GM21360 (cell line): ENCODE measurements around the gene AMFR.

ENCODE experiments used
- ATAC-seq: cut with Tn5 transposase; IDR thresholded peaks from one replicate; pipeline ENCODE4 v1.9.1; 2021; ENCODE audit warnings: mild to moderate bottlenecking, moderate library complexity; ENCODE audit not compliant: unreplicated experiment

AMFR gene

DNA sequence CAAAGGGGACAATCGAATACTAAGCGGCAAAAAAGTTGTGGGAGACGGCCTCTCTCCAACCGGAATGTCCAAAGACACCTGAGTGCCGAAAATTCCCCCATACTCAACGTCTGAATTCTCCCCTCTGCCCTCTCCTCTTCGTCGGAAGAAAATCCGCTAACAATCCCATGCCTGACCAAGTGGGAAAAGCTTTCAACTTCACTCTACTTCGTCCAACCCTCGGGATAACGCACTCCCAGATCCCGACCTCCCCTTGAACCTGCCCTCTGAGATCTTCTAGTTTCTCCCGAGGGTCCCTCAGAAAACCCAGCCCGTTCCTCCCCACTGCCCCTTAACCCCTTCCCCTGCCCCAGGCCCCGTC, 961 bp downstream of the AMFR start:
- no peak for ATAC-seq

GRCh38 chr16:56423584-56424403, 1.6 kb downstream of the AMFR start:
- ATAC-seq, result no peak

DNA sequence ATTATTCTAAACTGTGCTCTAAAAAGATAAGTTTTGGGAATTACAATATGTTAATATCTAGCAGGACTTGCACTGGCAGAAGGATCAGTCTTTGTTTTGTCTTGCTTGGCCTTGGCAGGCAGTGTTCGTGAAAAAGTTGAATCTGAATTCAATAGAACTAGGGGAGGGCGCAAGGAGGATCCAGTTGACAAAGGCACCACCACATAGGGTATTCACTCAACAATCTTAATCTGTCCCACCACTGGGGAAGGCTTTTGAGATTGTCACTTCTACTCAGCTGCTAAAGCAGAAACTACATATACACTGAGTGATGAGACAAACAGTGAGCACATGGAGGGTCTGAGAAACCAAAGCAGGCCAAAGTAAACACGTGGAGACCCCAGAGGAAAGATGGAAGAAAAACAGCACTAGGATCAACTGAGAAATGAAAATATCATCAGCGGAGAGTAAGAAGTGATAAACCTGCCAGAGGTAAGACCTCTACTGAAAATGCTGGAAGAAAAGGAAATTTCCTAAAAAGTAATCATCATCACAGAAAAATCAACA, 2.4 kb downstream of the AMFR start:
- no peak for ATAC-seq

GRCh38 chr16:56421976-56422669, 3.2 kb downstream of the AMFR start:
- no peak for ATAC-seq

DNA sequence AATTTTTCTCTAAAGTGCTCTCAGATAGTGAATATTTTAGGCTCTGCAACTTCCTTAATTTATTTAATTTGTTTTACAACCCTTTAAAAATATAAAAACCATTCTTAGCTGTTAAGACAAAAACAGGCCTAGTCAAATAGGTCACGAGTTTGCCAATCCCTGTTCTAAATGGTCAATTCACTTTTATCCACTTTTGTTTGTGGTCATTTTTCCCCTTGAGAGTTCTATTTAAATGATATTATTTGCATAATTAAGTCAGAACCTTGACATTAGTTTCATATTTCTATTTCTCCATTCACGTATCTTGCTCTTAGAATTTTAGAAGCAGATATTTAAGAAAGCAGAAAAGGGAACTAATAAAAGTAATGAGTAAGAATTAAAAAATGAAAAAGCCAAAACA, 4.0 kb downstream of the AMFR start:
- ATAC-seq, result no peak

GRCh38 chr16:56420613-56421012, 4.7 kb downstream of the AMFR start:
- no peak for ATAC-seq

DNA sequence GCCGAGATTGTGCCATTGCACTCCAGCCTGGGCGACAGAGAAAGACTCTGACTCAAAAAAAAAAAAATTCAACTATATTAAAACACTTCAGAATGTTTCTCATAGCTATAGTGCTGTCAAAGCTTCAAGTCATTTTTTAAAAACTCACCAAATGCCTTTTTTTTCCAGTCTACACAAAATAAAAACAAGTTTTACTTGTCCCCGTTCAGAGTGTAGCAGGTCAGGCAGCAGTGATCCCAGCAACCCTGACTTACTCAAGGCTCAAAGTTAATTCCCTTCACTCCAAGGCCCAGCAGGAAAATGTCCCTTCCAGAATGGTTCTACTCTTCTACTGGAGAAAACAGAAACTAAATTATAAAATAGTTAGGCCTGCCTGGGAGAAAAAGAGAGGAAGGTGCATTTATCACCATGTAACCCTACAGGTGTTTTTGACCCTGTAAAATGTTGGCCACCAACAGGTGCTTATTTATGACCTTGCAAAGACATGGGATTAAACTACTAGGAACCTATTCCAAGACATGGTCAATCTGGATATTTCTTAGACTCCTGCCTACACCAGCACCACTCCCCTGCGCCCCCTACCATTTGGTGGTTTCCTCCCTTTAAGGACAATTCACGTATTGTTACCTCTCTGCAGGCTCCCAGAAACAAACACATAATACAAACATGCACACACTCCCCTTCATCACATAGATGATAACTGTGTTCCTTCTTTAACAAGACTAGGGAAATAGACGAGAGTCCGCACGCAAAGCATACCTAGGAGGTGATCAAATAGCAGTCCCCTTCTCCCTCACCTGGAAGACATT, 5.4 kb downstream of the AMFR start:
- ATAC-seq, result no peak

GRCh38 chr16:56417138-56417537, 8.2 kb downstream of the AMFR start:
- ATAC-seq, result no peak

DNA sequence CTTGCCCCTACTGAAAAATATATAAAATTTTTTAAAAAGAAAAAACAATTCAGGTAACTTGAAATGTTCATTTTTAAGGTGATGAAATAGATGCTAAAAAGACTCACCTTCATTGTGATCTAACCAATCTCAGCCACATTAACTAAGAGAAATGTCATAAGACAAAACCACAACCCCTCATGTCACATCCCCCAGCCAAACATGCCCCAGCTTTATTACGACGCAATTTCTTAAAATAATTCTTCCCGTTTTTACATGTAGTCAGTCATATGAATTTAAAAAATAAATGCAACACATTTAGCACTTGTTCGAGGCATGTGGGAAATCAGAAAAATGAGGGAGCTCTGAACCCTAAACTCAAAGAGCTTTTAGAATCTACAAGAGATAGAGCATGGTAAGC, 9.5 kb downstream of the AMFR start:
- no peak for ATAC-seq

DNA sequence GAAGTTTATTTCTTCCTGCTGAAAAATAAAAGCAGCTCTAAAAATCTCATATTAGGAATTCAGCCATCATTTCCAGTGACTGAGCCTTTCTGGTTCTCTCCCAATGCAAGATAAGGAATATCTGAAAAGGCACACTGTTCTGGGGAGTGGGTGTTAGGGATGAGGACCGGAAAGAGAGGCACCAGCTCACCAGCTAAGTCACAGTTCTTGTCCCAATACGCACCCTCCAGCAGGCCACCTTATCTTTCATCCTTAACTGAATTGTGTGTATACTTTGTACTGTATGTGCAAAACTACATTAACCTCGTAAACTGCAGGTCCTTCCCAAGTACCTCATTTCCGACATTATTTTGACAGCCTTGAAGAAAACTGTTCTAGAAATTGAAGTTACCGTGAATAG, 11.0 kb downstream of the AMFR start:
- no peak for ATAC-seq

- no peak for ATAC-seq
Measured at GRCh38 chr16:56413381-56413780, 12.0 kb downstream of the AMFR start.

GRCh38 chr16:56411624-56412023, 13.7 kb downstream of the AMFR start:
- no peak for ATAC-seq

DNA sequence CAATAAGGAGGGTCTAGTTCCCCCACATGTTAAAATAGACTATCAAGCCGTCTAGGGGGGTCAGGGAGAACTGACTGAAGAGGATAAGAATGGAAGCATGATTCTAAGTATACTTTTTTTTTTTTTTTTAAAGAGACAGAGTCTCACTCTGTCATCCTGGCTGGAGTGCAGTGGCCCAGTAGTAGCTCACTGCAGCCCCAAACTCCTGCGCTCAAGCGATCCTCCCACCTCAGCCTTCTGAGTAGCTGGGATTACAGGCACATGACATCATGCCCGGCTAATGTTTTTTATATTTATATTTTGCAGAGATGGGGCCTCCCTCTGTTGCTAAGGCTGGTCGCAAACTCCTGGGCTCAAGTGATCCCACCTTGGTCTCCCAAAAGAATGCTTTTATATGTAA, 14.2 kb downstream of the AMFR start:
- no peak for ATAC-seq

- no peak for ATAC-seq
Measured at GRCh38 chr16:56409195-56409594, 16.1 kb downstream of the AMFR start.

DNA sequence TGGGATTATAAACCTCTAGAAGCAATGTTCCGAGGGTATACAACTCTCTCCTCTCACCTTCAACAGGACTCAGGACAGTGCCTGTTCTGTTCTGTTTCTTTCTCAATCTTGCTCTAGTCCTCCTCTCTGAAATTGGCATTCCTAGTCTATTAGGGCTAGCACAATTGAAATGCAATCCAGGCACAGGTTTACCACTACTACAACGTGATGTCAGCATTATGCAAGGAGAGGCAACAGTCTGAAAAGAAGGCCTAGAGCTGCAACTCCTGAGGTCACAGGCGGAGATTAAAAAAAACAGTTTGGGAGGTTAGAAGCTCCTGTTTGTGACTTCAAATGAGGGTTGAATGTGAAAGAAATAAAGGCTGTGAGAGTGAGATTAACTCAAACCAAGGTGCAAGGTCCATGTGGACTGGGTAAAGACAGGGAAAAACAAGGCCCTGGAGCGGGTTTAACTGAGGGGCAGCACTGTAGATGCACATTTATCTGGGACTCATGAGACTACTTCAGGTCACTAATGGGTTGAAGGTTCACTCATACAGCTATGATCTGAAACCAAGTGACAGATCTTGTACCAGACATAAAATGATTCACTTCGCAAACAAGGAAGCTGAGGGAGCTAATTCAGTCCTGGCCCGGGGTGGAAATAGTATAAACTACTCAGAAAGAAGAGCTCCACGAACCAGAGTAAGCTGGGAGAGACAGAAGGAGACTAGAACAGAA, 16.8 kb downstream of the AMFR start:
- no peak for ATAC-seq

DNA sequence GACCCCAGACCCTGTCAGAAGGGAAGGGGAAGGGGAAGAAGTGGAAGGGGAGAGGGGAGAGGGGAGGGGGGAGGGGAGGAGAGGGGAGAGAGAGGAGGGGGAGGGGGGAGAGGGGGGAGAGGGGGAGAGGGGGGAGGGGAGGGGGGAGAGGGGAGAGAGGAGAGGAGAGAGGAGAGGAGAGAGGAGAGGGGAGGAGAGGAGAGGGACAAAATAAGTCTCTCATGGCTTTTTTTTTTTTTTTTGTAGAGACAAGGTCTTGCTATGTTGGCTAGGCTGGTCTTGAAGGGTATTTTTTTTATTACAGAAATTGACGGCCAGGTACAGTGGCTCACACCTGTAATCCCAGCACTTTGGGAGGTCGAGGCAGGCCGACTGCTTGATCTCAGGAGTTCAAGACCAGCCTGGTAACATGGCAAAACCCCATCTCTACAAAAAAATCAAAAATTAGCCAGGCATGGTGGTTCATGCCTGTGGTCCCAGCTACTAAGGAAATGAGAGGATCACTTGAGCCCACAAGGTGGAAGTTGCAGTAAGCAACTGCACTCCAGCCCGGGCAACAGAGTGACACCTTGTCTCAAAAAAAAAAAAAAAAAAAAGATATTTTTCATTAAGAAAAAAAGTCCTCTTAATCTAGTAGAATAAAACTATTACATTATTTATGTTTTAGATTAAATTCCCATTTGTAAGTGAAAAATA, 19.2 kb downstream of the AMFR start:
- ATAC-seq, result no peak

DNA sequence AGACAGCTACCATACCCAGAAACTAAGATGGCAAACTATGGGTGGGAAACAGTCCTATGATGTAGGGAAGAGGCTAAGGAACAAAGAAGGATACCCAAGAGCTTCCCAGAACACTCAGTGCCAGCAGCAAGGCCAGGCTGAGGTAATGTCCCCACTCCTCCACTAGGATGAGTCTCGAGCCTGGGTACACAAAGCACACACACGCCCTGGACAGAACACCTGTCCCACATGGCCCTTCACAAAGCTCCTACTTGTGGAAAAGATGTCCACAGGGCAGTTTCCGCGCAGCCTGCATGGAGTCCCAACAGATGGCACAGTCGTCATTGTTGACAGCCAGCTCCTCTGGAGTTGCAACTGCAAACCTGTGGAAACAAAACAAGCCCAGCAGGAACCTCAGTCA, 23.9 kb downstream of the AMFR start:
- no peak for ATAC-seq

- ATAC-seq, result no peak
Measured at GRCh38 chr16:56400458-56400857, 24.9 kb downstream of the AMFR start.

GRCh38 chr16:56399486-56399885, 25.9 kb downstream of the AMFR start:
- ATAC-seq, result no peak

DNA sequence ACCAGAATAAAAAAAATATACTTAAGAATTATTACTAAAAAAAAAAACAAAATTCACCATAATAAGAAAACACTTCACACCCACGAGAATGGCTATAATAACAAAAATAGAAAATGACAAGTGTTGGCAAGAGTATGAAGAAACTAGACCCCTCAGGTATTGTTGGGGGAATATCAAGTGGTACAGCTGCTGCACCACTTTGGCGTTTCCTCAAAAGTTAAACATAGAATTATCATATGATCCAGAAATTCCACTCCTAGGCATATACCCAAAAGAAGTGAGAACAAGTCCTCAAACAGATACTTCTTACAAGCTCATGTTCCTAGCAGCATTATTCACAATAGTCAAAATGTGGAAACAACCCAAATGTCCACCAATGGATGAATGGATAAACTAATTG, 26.3 kb downstream of the AMFR start:
- no peak for ATAC-seq
